Activated naive CD4-positive, alpha-beta T cell treated with Interleukin-2 at 50 U/mL for 16 hours (primary cell): ENCODE results near the gene GTF2H2C.
"Not testable (repeated sequence)": the region's sequence is repeated elsewhere in the genome, so short reads cannot be mapped to it uniquely, and the experiment has no call there.

Experiments
- DNase-seq: peaks from one replicate; pipeline ENCODE4 v3.0.0-alpha.2; 2020

The GTF2H2C gene

GRCh38 chr5:69568072-69568471 is 8.1 kb downstream of the GTF2H2C start:
- not testable (repeated sequence) for DNase-seq

- not testable (repeated sequence) for DNase-seq
Measured at GRCh38 chr5:69583356-69583755, 23.4 kb downstream of the GTF2H2C start.

GRCh38 chr5:69596114-69596840 is 36.3 kb downstream of the GTF2H2C start:
- not testable (repeated sequence) for DNase-seq

GRCh38 chr5:69601947-69602346 is 42.0 kb downstream of the GTF2H2C start:
- DNase-seq, result not testable (repeated sequence)

- DNase-seq, result not testable (repeated sequence)
Measured at GRCh38 chr5:69606839-69607238, 46.8 kb downstream of the GTF2H2C start.

GRCh38 chr5:69607750-69608149 is 47.8 kb downstream of the GTF2H2C start:
- DNase-seq, result not testable (repeated sequence)

GRCh38 chr5:69608861-69609496 is 49.0 kb downstream of the GTF2H2C start:
- not testable (repeated sequence) for DNase-seq

GRCh38 chr5:69614843-69615242 is 54.9 kb downstream of the GTF2H2C start:
- DNase-seq, result not testable (repeated sequence)

- peak; percentile 0 for DNase-seq
Measured at GRCh38 chr5:69631879-69632278, 71.9 kb downstream of the GTF2H2C start.
